Coronary artery (tissue), 2 donors: Measurements from ENCODE around the gene ARSK.

ENCODE experiments used
- DNase-seq: peaks from one replicate; pipeline ENCODE4 v3.0.0-alpha.2; 2017; ENCODE audit warnings: low spot score
- H3K27ac ChIP-seq, 2 donors: fragments of 200-600 bp; sonication (generic); one replicate each; pipeline ENCODE4 v1.5.1; 2016 to 2019
- H3K4me3 ChIP-seq: fragments of 200-600 bp; sonication (generic); 2 replicates; pipeline ENCODE4 v1.5.1; 2016; ENCODE audit warnings: mild to moderate bottlenecking, moderate library complexity
- CTCF ChIP-seq: fragments of 200-600 bp; sonication (generic); IDR thresholded peaks from one replicate; pipeline ENCODE4 v1.5.1; 2019; ENCODE audit warnings: antibody characterized with exemption

The ARSK gene

GRCh38 chr5:95619096-95619495 lies 64.2 kb downstream of the ARSK start:
- no peak for TF ChIP-seq CTCF
- Histone ChIP-seq H3K27ac (no peak overlapping the region), H3K4me3 (peak overlapping the region; percentile 82)
- DNase-seq, result no peak

- H3K27ac ChIP-seq, result no peak overlapping the region
Observed at GRCh38 chr5:95619514-95620029, 64.7 kb downstream of the ARSK start.

GRCh38 chr5:95620030-95620869 lies 65.3 kb downstream of the ARSK start, which contains the start of gene GPR150:
Gene GPR150 (plus strand): TSS chr5:95620087. CDS start chr5:95620276, 189 bp downstream.
- H3K27ac ChIP-seq, result peak within 1 kb of the TSS; percentile 45 to 60
- no peak for TF ChIP-seq CTCF
- no peak for DNase-seq
- peak within 1 kb of the TSS; percentile 82 for H3K4me3 ChIP-seq

More at GRCh38 chr5:95619514-95620029, 64.7 kb downstream of the ARSK start:
- peak overlapping the region; percentile 82 for H3K4me3 ChIP-seq
- DNase-seq, result no peak
- no peak for TF ChIP-seq CTCF

GRCh38 chr5:95620870-95621838 lies 66.3 kb downstream of the ARSK start:
- H3K27ac ChIP-seq, result peak overlapping the region; percentile 45 to 60
- no peak for DNase-seq
- TF ChIP-seq CTCF, result no peak
- peak overlapping the region; percentile 82 for H3K4me3 ChIP-seq

GRCh38 chr5:95621839-95622629 lies 67.1 kb downstream of the ARSK start:
- DNase-seq, result no peak
- Histone ChIP-seq H3K27ac (no peak overlapping the region), H3K4me3 (no peak overlapping the region)
- no peak for TF ChIP-seq CTCF

GRCh38 chr5:95623706-95624105 lies 68.8 kb downstream of the ARSK start:
- Histone ChIP-seq H3K4me3 (no peak overlapping the region), H3K27ac (no peak overlapping the region)
- DNase-seq, result no peak
- no peak for TF ChIP-seq CTCF
